GM21723 (cell line): ENCODE data around the gene LIG4.
"Not testable (repeated sequence)": the region's sequence is repeated elsewhere in the genome, so short reads cannot be mapped to it uniquely, and the experiment has no call there.

ENCODE experiments used
- ATAC-seq: cut with Tn5 transposase; IDR thresholded peaks from one replicate; pipeline ENCODE4 v1.9.1; 2021; ENCODE audit warnings: mild to moderate bottlenecking, moderate library complexity; ENCODE audit not compliant: unreplicated experiment

LIG4 gene

GRCh38 chr13:108215436-108215835 lies at the start of gene LIG4:
Gene LIG4 (minus strand): TSS chr13:108215536. CDS start chr13:108211268, 4,268 bp downstream.
- ATAC-seq = peak; percentile 60

- no peak for ATAC-seq
Measured at GRCh38 chr13:108263621-108264355, 48.5 kb upstream of the LIG4 start.

- no peak for ATAC-seq
Measured at GRCh38 chr13:108257248-108257647, 41.9 kb upstream of the LIG4 start.

GRCh38 chr13:108249150-108249549 lies 33.8 kb upstream of the LIG4 start:
- no peak for ATAC-seq

GRCh38 chr13:108230377-108230776 lies 15.0 kb upstream of the LIG4 start:
- ATAC-seq = no peak

GRCh38 chr13:108227651-108228272 lies 12.4 kb upstream of the LIG4 start:
- ATAC-seq = peak; percentile 42

- no peak for ATAC-seq
Measured at GRCh38 chr13:108226184-108226583, 10.8 kb upstream of the LIG4 start.

- no peak for ATAC-seq
Measured at GRCh38 chr13:108225440-108225839, 10.1 kb upstream of the LIG4 start.

- ATAC-seq = no peak
Measured at GRCh38 chr13:108223687-108224503, 8.6 kb upstream of the LIG4 start.

- no peak for ATAC-seq
Measured at GRCh38 chr13:108220041-108220440, 4.7 kb upstream of the LIG4 start.

- ATAC-seq = peak; percentile 79
Measured at GRCh38 chr13:108218044-108218974, 3.0 kb upstream of the LIG4 start, which contains the start of gene ABHD13. Gene ABHD13 (plus strand): TSS chr13:108218392. CDS start chr13:108229219, 10,827 bp downstream.

GRCh38 chr13:108217307-108218043 lies 2.1 kb upstream of the LIG4 start:
- ATAC-seq = not testable (repeated sequence)

- ATAC-seq = no peak
Measured at GRCh38 chr13:108214441-108215271, 680 bp downstream of the LIG4 start.

GRCh38 chr13:108213946-108214345 lies 1.4 kb downstream of the LIG4 start:
- no peak for ATAC-seq

- peak; percentile 50 for ATAC-seq
Measured at GRCh38 chr13:108212886-108213285, 2.5 kb downstream of the LIG4 start.

- no peak for ATAC-seq
Measured at GRCh38 chr13:108210551-108210950, 4.8 kb downstream of the LIG4 start.

GRCh38 chr13:108200781-108201398 lies 14.4 kb downstream of the LIG4 start:
- ATAC-seq = no peak

GRCh38 chr13:108195861-108196260 lies 19.5 kb downstream of the LIG4 start:
- no peak for ATAC-seq
